Epithelial cell of esophagus (primary cell): ENCODE measurements around the gene MTA3.
"Not testable (repeated sequence)": the region's sequence is repeated elsewhere in the genome, so short reads cannot be mapped to it uniquely, and the experiment has no call there.

Experiments used
- DNase-seq: peaks from one replicate; pipeline ENCODE4 v3.0.0; 2010; ENCODE audit warnings: low read depth
- H3K4me3 ChIP-seq: 2 replicates; pipeline ENCODE4 v1.5.1; 2011; ENCODE audit warnings: mild to moderate bottlenecking, low read length, control low read depth
- CTCF ChIP-seq: IDR thresholded peaks from 2 replicates; pipeline ENCODE4 v1.5.1; 2011; ENCODE audit warnings: low read depth, mild to moderate bottlenecking, low read length, control low read depth, inconsistent platforms; ENCODE audit not compliant: insufficient read depth; ENCODE audit errors: missing control alignments

Gene MTA3

GRCh38 chr2:42607101-42607637 is 38.7 kb downstream of the MTA3 start:
- TF ChIP-seq CTCF = no peak
- DNase-seq = no peak
- H3K4me3 ChIP-seq = no peak overlapping the region

DNA sequence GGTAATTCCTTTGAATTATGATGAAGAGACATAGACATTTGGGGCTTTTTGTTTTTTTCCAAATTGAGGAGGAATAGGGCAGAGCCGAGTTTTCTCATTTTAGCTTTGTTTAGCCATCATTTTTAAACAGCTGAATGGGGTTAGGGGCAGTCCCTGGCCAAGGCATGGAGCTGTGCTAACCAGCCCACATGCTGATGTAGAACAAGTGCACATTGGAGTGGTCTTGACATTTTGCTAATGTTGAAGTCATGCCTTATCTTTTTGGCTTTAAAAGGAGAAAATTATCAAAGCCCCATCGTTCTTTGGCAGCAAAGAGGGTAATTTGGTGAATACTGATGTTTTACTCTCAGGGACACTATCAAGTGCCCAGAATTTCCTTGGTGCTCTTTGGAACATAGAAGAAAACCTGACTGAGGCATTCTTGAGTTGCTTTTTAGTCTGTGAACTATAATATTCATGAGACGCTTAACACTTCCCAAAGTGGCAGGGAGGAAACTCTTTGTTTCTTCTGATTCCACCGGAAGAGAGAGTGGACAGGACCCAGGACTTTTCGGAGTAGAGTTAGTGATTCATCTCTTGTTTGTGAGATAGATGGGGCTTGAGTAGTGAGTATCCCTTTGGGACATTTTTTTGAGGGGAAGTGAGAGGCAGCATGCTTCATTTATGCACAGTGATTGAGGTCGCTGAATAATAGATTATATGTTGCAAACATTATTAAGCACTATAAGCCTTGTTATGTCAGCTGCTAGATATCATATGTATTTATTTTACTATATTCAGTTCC is 45.0 kb downstream of the MTA3 start:
- TF ChIP-seq CTCF = no peak
- no peak for DNase-seq
- H3K4me3 ChIP-seq = no peak overlapping the region

- peak; percentile 21 for DNase-seq
- no peak for TF ChIP-seq CTCF
- H3K4me3 ChIP-seq = no peak overlapping the region
Observed at GRCh38 chr2:42614838-42615237, 46.4 kb downstream of the MTA3 start.

DNA sequence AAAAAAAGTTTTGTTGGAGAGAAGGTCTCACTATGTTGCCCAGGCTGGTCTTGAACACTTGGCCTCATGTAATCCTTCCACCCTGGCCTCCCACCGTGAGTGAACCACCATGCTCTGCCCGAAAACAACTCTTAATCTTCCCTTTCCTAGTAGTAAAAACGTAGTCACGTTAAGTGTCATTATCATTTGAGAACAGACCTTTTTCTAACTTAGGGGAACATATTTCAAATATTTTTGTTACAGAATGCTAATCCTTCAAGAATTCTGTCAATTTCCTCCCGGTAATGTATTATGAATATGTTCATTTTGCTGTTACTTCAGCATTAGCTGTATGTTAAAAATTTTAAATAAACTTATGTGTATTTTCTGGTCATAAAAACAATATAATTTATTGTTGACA is 49.7 kb downstream of the MTA3 start:
- H3K4me3 ChIP-seq = no peak overlapping the region
- DNase-seq = no peak
- TF ChIP-seq CTCF = no peak

- H3K4me3 ChIP-seq = no peak overlapping the region
- no peak for TF ChIP-seq CTCF
- peak; percentile 57 for DNase-seq
Observed at GRCh38 chr2:42618972-42619371, 50.5 kb downstream of the MTA3 start.

- DNase-seq, H3K4me3 ChIP-seq: not testable (repeated sequence)
Observed at GRCh38 chr2:42621626-42622025, 53.2 kb downstream of the MTA3 start.

DNA sequence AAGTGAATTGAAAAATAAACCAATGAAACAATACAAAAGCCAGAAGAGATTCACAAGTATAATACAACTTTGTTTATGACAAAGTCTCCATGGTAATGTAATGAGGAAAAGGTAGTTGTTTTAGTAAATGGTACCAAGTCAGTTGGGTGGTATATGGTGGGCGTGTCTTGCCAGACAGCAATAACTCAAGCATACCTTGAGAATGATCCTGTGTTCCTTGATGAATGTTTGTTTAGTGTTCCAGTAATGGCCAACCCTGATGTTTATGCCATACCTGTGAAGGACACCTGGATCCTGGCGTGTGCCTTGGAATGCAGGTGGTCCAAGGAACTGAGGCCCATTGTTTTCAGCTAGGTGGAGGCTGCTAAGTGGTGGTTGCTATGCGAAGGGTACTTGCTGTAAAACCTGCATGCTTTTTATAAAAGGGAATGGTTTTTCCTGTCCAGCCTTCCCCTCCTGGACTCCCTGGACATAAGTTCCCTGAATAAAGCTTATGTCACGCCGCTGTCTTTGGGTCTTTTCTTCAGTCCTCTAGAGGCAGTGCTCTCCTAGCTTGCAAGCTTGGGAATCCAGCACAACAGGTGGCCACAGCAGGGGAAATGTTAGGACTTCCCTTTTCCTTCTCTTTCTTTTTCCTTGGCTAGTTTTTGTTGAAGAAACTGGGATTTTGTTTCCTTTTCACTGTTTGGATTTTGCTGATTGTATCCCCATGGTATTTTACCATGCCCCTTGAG is 54.7 kb downstream of the MTA3 start:
- DNase-seq = no peak
- H3K4me3 ChIP-seq = no peak overlapping the region
- TF ChIP-seq CTCF = no peak
